Mucosa of gallbladder (tissue), 1 donor: ENCODE measurements around the gene RBP3. TPM values are rescaled to one million over a fixed set of nuclear protein-coding genes. Genes with fewer than 3 reads are reported as not detected.

Experiments used
- DNase-seq: peaks from one replicate; pipeline ENCODE4 v3.0.0-alpha.2; 2020; ENCODE audit warnings: low spot score
- total RNA-seq: library from RNA; stranded (reverse); gene quantifications from one replicate; pipeline ENCODE4 v1.2.1, GENCODE V29; 2021
- donor health status: DM: no; HTN: no; CAD: no.

RBP3 gene
- total RNA-seq, 1 donor from 2014 or later: not detected

DNA sequence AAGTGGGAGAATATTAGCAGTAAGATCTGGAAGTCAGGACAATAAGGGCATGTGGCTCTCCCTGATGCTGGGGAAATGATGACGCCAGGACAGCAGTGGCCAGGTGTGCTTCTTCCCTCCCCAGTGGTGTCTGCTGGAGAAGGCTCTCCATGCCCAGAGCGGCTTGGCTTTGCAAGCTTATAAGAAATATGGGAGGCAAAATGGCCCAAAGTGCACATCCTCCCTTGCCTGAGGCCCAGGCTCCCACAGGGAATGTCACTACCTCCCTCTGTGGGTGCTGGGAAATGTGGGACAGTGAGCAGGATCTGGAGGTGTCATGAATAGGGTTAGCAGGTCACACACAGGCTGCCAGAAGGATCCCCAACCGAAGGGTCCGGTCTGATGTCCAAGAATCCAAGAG lies 53.0 kb downstream of the RBP3 start:
- DNase-seq: no peak

DNA sequence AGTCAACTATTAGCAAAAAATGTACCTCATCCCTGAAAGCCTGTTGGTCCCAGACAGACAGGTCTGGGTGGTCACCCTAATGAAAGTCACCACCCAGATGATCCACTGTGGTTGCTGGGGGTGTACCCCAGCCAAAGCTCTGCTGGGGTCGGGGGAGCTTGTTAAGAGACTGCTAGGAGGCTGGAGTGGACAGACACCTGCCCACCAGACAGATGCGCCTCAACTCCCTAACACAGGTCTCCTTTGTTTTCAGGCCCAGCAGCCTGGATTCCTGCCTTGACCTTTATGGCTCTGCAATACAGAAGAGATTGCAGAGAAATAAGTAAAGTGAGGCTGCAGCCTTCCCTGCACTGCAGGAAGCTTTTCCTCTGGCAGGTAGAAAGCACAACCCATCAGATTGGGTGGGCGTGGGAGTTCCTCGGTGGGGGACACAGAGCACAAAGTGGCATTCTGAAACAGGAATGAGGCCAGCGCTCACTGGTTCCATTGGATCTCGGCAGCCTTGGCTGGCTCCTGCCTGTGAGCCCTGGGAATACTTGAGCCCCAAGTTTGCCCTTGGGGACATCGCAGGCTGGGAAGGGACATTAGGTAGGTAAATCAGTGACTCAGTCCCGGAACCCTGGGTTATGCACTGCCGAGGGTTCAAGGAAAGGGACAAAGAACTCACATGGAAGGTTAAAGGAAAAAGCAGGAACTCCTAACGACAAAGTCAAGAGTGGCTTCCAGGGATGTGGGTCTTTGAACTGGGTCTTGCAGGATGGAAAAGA lies 53.9 kb downstream of the RBP3 start:
- no peak for DNase-seq

DNA sequence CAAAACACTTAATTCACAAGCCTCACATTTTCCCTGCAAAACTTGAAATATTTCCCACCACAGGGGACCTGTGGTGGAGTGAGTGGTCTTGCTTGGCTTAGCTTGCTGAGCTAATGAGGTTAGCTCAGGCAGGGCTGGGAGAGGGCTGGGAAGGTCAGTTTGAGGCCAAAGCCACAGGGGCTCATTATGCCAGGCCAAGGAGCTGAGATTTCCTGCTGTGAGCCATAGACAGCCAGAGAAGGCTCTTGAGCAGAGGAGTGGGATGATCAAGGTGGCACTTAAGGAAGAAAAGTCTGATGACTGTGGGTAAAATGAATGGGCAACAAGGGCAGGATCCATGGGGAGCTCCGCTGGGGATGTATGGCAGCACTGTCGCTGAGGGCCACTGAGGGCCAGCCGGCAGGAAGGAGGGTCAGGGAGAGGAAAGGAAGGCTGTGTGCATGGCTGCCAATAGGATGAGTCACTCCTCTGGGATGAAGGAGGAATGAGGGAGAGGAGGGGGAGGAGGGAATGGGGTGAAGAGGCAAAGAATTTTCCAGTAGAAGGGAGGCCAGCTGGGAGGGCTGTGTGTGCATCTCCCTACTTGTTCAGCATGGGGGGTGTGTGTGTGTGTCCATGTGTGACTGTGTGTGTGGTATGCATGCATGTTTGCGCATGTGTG lies 54.6 kb downstream of the RBP3 start:
- peak; percentile 86 for DNase-seq

DNA sequence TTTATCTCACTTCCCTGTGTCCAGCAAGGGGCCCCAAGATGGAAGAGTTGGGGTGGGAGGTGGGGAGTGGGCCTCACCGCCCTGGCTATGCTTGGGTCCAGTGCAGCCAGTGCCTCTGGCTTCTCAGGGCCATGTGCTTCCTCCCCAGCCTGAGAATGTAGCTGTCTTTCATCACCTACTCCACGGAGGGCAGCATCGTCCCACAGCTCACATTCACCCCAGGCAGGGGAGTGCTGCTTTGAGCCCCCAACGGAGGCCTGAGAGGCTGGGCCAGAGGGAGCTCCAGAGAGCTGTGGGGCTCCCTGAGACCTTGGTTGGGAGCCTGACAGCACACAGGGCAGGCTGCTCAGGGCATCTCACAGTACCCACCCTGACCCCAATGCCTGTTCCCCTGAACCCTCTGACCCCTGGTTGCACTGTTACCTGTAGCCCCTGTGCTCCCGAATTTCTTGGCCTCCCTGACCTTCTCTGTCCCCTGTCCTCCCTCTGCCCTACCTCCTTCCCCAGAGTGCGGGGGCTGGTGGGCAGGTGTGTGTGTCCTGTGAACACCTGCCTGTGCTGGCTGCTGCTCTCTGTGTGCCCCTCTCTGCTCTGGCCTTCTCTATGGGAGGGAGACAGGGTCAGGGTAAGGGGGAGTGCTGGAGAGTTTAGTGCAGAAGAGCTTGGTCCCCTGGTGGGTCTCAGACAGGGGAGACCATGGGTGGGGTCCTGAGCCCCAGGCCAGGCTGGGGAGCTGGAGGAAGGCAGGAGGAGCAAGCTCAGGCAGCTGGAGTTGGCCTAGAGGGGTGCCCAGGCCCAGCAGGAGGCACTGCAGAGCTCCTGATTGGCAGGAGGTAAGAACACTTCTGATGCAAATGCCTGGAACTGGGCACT lies 55.5 kb downstream of the RBP3 start:
- no peak for DNase-seq

DNA sequence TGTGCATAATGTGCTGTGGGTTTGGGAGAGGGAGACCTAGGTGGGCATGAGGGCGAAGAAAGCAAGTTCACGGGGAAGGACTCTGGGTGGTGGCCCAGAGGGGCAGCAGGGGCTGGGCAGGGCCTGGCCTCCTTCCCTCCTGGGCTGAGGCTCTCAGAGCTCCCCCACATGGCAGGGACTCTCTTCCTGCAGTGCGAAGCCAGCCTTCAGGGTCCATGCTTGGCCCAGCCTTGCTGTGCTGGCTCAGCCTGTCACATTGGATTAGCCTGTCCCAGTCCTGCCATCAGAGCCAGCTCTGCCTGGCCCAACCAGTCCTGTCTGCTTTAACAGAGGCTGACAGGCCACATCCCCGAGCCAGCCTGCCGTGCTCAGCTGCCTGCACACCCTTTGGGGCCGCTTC lies 56.3 kb downstream of the RBP3 start:
- DNase-seq: no peak

DNA sequence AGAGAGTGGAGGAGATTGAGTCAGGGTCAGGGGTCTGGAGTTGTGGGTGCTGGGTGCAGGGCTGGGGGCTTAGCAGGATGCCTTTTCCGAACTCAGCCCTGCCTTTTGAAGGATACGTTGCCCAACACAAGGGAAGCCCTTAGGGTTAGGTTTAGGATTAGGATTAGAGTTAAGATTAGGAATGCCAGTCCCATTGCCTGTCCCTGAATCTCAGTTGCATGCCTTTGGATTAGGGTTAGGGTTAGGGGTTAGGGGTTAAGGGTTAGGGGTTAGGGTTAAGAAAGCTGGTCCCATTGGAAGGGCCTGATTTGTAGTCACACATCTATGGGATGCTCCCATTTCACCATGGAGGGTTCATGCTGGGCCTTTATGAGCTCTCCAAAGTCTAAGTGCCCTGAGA lies 56.8 kb downstream of the RBP3 start:
- DNase-seq: no peak

DNA sequence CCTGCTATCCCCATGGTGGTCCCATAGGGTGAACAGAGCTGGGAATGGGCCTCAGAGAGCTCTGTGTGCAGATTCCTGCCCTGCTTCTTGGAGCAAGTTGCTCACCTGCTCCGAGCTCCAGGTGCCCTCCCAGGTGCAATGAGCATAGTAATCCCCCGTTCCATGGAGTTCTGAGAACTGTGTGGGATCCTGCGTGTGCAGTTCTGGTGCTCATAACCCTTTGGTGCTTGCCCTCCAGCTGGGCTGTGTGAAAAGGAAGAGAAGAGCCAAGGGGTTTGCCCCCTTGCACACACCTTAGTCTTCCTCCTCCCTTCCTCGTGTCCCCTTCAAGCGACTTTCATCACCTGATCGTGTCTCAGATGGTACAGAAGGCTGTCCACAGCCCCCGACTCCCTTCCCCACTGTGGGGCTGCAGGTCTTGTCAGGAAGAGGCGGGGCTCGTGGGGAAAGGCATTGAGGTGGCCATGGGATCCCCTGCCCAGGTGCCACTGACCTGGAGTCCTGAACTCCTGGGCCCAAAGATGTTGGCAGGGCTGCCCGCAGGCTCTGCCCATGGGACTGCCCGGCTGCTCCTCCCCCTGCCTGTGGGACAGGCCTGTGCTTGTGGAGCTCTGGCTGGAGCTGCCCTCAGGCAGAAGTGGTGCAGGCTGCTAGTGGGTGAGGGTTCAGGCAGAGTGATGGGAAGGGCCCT lies 57.8 kb downstream of the RBP3 start:
- DNase-seq: no peak

DNA sequence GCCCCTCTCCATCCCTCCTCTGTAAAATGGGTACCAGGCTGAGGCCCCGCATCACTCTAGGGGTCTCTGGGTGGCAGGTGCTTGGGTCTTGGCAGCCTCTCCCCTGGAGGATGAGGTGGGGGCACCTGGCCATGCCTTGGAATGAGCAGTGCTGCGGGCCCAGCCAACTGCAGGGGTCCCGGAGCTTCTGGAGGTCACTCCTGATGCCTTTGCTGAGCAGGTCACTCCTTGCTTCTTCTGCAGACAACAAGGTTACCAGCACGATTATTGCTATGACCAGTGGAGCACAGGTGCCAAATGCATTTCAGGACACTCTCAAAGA lies 58.3 kb downstream of the RBP3 start:
- DNase-seq: no peak

DNA sequence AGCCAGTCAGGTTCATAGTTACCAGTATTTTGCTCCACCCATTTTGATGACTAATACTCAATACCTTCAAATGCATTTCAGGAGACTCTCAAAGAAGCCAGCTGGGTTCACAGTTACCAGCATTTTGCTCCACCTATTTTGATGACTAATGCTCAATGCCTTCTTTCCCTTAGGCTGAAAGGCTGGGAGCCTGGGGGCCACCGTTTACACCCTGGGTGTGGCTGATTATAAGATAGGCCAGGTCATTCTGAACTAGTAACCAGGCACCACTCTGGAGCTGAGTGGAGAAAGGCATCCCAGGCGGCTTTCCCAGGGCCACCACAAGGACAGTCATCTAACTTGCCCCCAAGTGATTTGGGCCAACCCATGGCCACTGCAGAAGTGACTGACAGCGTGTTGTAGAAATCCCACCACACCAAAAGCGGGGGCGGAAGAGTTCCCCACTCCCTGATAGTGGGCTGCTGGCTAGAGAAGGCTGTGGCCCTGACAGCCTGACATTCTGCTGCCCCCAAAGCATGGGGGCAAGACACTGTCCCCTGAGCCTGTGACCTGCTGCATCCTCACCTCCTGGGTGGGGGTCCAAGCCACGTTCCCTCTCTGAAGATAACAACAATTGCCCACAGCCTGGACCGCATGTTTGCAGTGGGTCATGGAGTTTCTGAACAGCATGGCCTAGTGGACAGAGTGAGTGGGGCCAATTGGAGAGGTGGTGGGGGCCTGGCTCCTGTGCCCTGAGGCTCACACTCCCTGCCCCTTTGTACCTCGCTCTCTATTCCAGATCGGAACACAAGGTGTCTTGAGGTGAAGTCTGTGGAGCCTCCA lies 58.9 kb downstream of the RBP3 start:
- DNase-seq: peak; percentile 78

Other genes with a start within 250 kb of the RBP3 start
- gene GDF10, start 48.2 kb upstream of the RBP3 start, total RNA-seq: 0.52 TPM
- gene GDF2, start 25.9 kb upstream of the RBP3 start, total RNA-seq: not detected
- gene ZNF488, start 35.9 kb downstream of the RBP3 start, total RNA-seq: 1.8 TPM
- gene ANXA8, start 135.8 kb downstream of the RBP3 start, total RNA-seq: 0.52 TPM
- not detected for gene FAM25G, start 143.3 kb downstream of the RBP3 start, total RNA-seq
- gene AGAP9, start 175.3 kb downstream of the RBP3 start, total RNA-seq: 10.8 TPM